Esophagus mucosa (tissue), 1 donor: Measurements from ENCODE around the gene OR2A5. TPM values are rescaled to one million over a fixed set of nuclear protein-coding genes. Genes with fewer than 3 reads are reported as not detected.
"Not testable (repeated sequence)": the region's sequence is repeated elsewhere in the genome, so short reads cannot be mapped to it uniquely, and the experiment has no call there.

Experiments used
- ATAC-seq: fragments of 200-7000 bp; cut with Tn5 transposase; one replicate; pipeline ENCODE4 v1.9.1; 2020
- total RNA-seq: library from RNA; stranded (reverse); gene quantifications from one replicate; pipeline ENCODE4 v1.2.4, GENCODE V29; 2023
- donor health status: DM: yes; HTN: yes; CAD: no.

The OR2A5 gene
- total RNA-seq, 1 donor from 2014 or later = not detected

GRCh38 chr7:144035385-144035784 is 13.4 kb upstream of the OR2A5 start:
- ATAC-seq = no peak

GRCh38 chr7:144036302-144036885 is 12.4 kb upstream of the OR2A5 start:
- no peak for ATAC-seq

GRCh38 chr7:144037414-144038035 is 11.2 kb upstream of the OR2A5 start:
- ATAC-seq = no peak

GRCh38 chr7:144038887-144039286 is 9.9 kb upstream of the OR2A5 start:
- ATAC-seq = no peak

- ATAC-seq = no peak
Observed at GRCh38 chr7:144049491-144049890, 743 bp downstream of the OR2A5 start.

- no peak for ATAC-seq
Observed at GRCh38 chr7:144050093-144050492, 1.3 kb downstream of the OR2A5 start.

GRCh38 chr7:144050884-144051283 is 2.1 kb downstream of the OR2A5 start:
- ATAC-seq = not testable (repeated sequence)

- ATAC-seq = no peak
Observed at GRCh38 chr7:144057954-144058353, 9.2 kb downstream of the OR2A5 start.

- ATAC-seq = no peak
Observed at GRCh38 chr7:144063710-144064109, 15.0 kb downstream of the OR2A5 start.

- no peak for ATAC-seq
Observed at GRCh38 chr7:144069511-144069910, 20.8 kb downstream of the OR2A5 start, which contains the start of gene OR2A25. OR2A25 (plus strand) TSS chr7:144069811; CDS start chr7:144074220, 4,409 bp downstream.

GRCh38 chr7:144069953-144070352 is 21.2 kb downstream of the OR2A5 start:
- no peak for ATAC-seq

GRCh38 chr7:144074374-144074773 is 25.6 kb downstream of the OR2A5 start:
- ATAC-seq = no peak

- no peak for ATAC-seq
Observed at GRCh38 chr7:144085978-144086377, 37.2 kb downstream of the OR2A5 start, which contains the start of gene OR2A12. OR2A12 (plus strand) TSS chr7:144086278; CDS start chr7:144095108, 8,830 bp downstream.

- no peak for ATAC-seq
Observed at GRCh38 chr7:144086730-144087129, 38.0 kb downstream of the OR2A5 start.

GRCh38 chr7:144087230-144087629 is 38.5 kb downstream of the OR2A5 start:
- no peak for ATAC-seq

GRCh38 chr7:144090667-144091066 is 41.9 kb downstream of the OR2A5 start:
- ATAC-seq = no peak

- ATAC-seq = no peak
Observed at GRCh38 chr7:144098776-144099175, 50.0 kb downstream of the OR2A5 start.

- no peak for ATAC-seq
Observed at GRCh38 chr7:144100607-144101006, 51.9 kb downstream of the OR2A5 start.

GRCh38 chr7:144102041-144102440 is 53.3 kb downstream of the OR2A5 start:
- no peak for ATAC-seq

- no peak for ATAC-seq
Observed at GRCh38 chr7:144105211-144105610, 56.5 kb downstream of the OR2A5 start.
